ENCODE measurements around the gene MRPL51.

- TF ChIP-seq CTCF (IDR thresholded peaks at IDR 0.05; ENCODE audit: low read depth, low read length) = no peak
- no peak for TF ChIP-seq EZH2phosphoT487 (IDR thresholded peaks at IDR 0.05; ENCODE audit: low read depth)
These were observed 27.1 kb upstream of the MRPL51 start for GRCh38 chr12:6520186-6520585.
